Measurements from ENCODE around the gene ERBB4. TPM values are rescaled to one million over a fixed set of nuclear protein-coding genes. Genes with fewer than 3 reads are reported as not detected.
"Not testable (repeated sequence)": the region's sequence is repeated elsewhere in the genome, so short reads cannot be mapped to it uniquely, and the experiment has no call there.

Gene ERBB4
- total RNA-seq, 4 donors from 2014 or later = 0.09 to 0.67 TPM; not detected in 2

GRCh38 chr2:212109792-212110680 is 428.6 kb downstream of the ERBB4 start:
- H3K9me3 ChIP-seq = no peaks in the 10 kb centered on the region
- no peak overlapping the region for H3K4me3 ChIP-seq
- H3K36me3 ChIP-seq = no peaks in the 10 kb centered on the region
- H3K27me3 ChIP-seq = no peaks in the 10 kb centered on the region
- no peaks in the 10 kb centered on the region for H3K4me1 ChIP-seq
- H3K27ac ChIP-seq = no peak overlapping the region
- no peak for TF ChIP-seq POLR2A (IDR thresholded peaks at IDR 0.05)
- no peak for TF ChIP-seq CTCF (IDR thresholded peaks at IDR 0.05)
- DNase-seq = no peak

GRCh38 chr2:212109217-212109616 is 429.4 kb downstream of the ERBB4 start:
- H3K4me1 ChIP-seq = no peaks in the 10 kb centered on the region
- no peaks in the 10 kb centered on the region for H3K36me3 ChIP-seq
- no peaks in the 10 kb centered on the region for H3K27me3 ChIP-seq
- no peak overlapping the region for H3K4me3 ChIP-seq
- TF ChIP-seq CTCF (IDR thresholded peaks at IDR 0.05) = no peak
- TF ChIP-seq POLR2A (IDR thresholded peaks at IDR 0.05) = no peak
- H3K9me3 ChIP-seq = no peaks in the 10 kb centered on the region
- no peak for DNase-seq
- no peak overlapping the region for H3K27ac ChIP-seq

- Histone ChIP-seq H3K4me3 (no peak overlapping the region), H3K27ac (no peak overlapping the region), H3K9me3 (no peaks in the 10 kb centered on the region), H3K36me3 (no peaks in the 10 kb centered on the region), H3K27me3 (no peaks in the 10 kb centered on the region), H3K4me1 (no peaks in the 10 kb centered on the region)
- TF ChIP-seq POLR2A (IDR thresholded peaks at IDR 0.05) = no peak
- TF ChIP-seq CTCF (IDR thresholded peaks at IDR 0.05) = no peak
- no peak for DNase-seq
These were observed 430.6 kb downstream of the ERBB4 start for GRCh38 chr2:212107989-212108388.

GRCh38 chr2:212107014-212107413 is 431.6 kb downstream of the ERBB4 start:
- no peak for DNase-seq
- TF ChIP-seq POLR2A (IDR thresholded peaks at IDR 0.05) (no peak), CTCF (IDR thresholded peaks at IDR 0.05) (no peak)
- Histone ChIP-seq H3K36me3 (no peaks in the 10 kb centered on the region), H3K4me3 (no peak overlapping the region), H3K9me3 (no peaks in the 10 kb centered on the region), H3K4me1 (no peaks in the 10 kb centered on the region), H3K27ac (no peak overlapping the region), H3K27me3 (no peaks in the 10 kb centered on the region)

- H3K27me3 ChIP-seq, H3K4me1 ChIP-seq, H3K27ac ChIP-seq, DNase-seq, H3K36me3 ChIP-seq, H3K4me3 ChIP-seq, H3K9me3 ChIP-seq: not testable (repeated sequence)
These were observed 432.1 kb downstream of the ERBB4 start for GRCh38 chr2:212106536-212106935.

- DNase-seq = no peak
- no peaks in the 10 kb centered on the region for H3K4me1 ChIP-seq
These were observed 438.9 kb downstream of the ERBB4 start for GRCh38 chr2:212099658-212100057.

More at GRCh38 chr2:212099658-212100057, 438.9 kb downstream of the ERBB4 start:
- Histone ChIP-seq H3K9me3 (no peaks in the 10 kb centered on the region), H3K27ac (no peak overlapping the region), H3K36me3 (no peaks in the 10 kb centered on the region), H3K4me3 (no peak overlapping the region), H3K27me3 (no peaks in the 10 kb centered on the region)
- TF ChIP-seq CTCF (IDR thresholded peaks at IDR 0.05) = no peak
- TF ChIP-seq POLR2A (IDR thresholded peaks at IDR 0.05) = no peak

Data from Peyer's patch (tissue), 4 donors.